H1 (cell line): Measurements from ENCODE around the gene CHSY1. TPM values are rescaled to one million over a fixed set of nuclear protein-coding genes. Genes with fewer than 3 reads are reported as not detected.

Source experiments
- CTCF ChIA-PET: fragments of 300-600 bp; sonication (Branson Sonifier 250); formaldehyde crosslinking; loops from one replicate; lab custom pipeline; 2021; ENCODE audit not compliant: partially characterized antibody; lab: Charles Lee
- POLR2A ChIA-PET: fragments of 300-600 bp; sonication (Branson Sonifier 250); formaldehyde crosslinking; loops from one replicate; lab custom pipeline; 2021; ENCODE audit warnings: inconsistent platforms; ENCODE audit not compliant: partially characterized antibody; lab: Charles Lee
- DNase-seq, 2 experiments: peaks; one replicate each; pipeline versions ENCODE4 v3.0.0 to v3.0.0-alpha.2; 2010 to 2022; ENCODE audit warnings: low spot score in 2 of 2, low read depth in 1 of 2, mixed read lengths in 1 of 2
- FAIRE-seq: peaks from 2 replicates; lab custom pipeline; 2011; peaks lifted over from hg19 to GRCh38; lab: Jason Lieb, UNC
- H2AFZ ChIP-seq: 2 replicates; pipeline ENCODE4 v1.8.1; 2012; ENCODE audit warnings: low read length, inconsistent platforms
- H2AK5ac ChIP-seq: 2 replicates; pipeline ENCODE4 v1.6.1; 2013; ENCODE audit warnings: low read depth, low read length
- H2BK120ac ChIP-seq: replicated peaks from 2 replicates; pipeline ENCODE3; 2013; ENCODE audit warnings: low read depth, low read length, inconsistent platforms
- H2BK12ac ChIP-seq: 2 replicates; pipeline ENCODE4 v1.6.1; 2013; ENCODE audit warnings: low read depth, low read length
- H2BK15ac ChIP-seq: 2 replicates; pipeline ENCODE4 v1.6.1; 2013; ENCODE audit warnings: low read length
- H2BK20ac ChIP-seq: 2 replicates; pipeline ENCODE4 v1.6.1; 2013; ENCODE audit warnings: low read length
- H2BK5ac ChIP-seq: 2 replicates; pipeline ENCODE4 v1.6.1; 2013; ENCODE audit warnings: low read depth, low read length
- H3K14ac ChIP-seq: 2 replicates; pipeline ENCODE4 v1.6.1; 2013; ENCODE audit warnings: inconsistent platforms; ENCODE audit not compliant: insufficient read length
- H3K18ac ChIP-seq: 2 replicates; pipeline ENCODE4 v1.6.1; 2013; ENCODE audit warnings: low read length; ENCODE audit errors: extremely low read depth
- H3K23ac ChIP-seq: 2 replicates; pipeline ENCODE4 v1.6.1; 2013; ENCODE audit warnings: inconsistent platforms; ENCODE audit not compliant: insufficient read length
- H3K23me2 ChIP-seq: 2 replicates; pipeline ENCODE4 v1.6.1; 2013; ENCODE audit warnings: low read depth, low read length
- H3K27ac ChIP-seq: 2 replicates; pipeline ENCODE4 v1.6.1; 2011; ENCODE audit warnings: low read depth, low read length, inconsistent platforms
- H3K27me3 ChIP-seq, 4 experiments: replicated peaks in 1 of 4; 1 replicate in 1 of 4; 2 replicates in 3 of 4; pipeline versions ENCODE4 v1.6.1 to v1.8.1; 2011 to 2013; ENCODE audit warnings: low read length in 3 of 4, mild to moderate bottlenecking in 3 of 4, inconsistent platforms in 2 of 4, mixed read lengths in 2 of 4, moderate library complexity in 1 of 4; ENCODE audit not compliant: control insufficient read depth in 3 of 4, insufficient read depth in 3 of 4; ENCODE audit errors: extremely low read depth in 1 of 4
- H3K36me3 ChIP-seq, 4 experiments: 2 replicates each; pipeline versions ENCODE4 v1.6.1 to v1.8.1; 2011 to 2013; ENCODE audit warnings: mild to moderate bottlenecking in 4 of 4, low read length in 3 of 4, moderate library complexity in 2 of 4, control low read depth in 1 of 4, inconsistent platforms in 1 of 4; ENCODE audit not compliant: insufficient read depth in 4 of 4, control insufficient read depth in 2 of 4
- H3K4ac ChIP-seq: replicated peaks from 2 replicates; pipeline ENCODE3; 2013; ENCODE audit warnings: low read length, low read depth, mixed read lengths, inconsistent platforms; ENCODE audit not compliant: insufficient read length
- H3K4me1 ChIP-seq, 4 experiments: replicated peaks in 1 of 4; 1 replicate in 1 of 4; 2 replicates in 3 of 4; pipeline versions ENCODE4 v1.6.1 to v1.8.1; 2011 to 2013; ENCODE audit warnings: low read length in 3 of 4, inconsistent platforms in 2 of 4, mixed read lengths in 1 of 4; ENCODE audit not compliant: insufficient read depth in 4 of 4, control insufficient read depth in 3 of 4
- H3K4me2 ChIP-seq, 2 experiments: 2 replicates each; pipeline versions ENCODE4 v1.6.1 to v1.8.1; 2011 to 2013; ENCODE audit warnings: low read depth in 2 of 2, low read length in 2 of 2, control low read depth in 1 of 2, inconsistent platforms in 1 of 2, mild to moderate bottlenecking in 1 of 2; ENCODE audit not compliant: insufficient read depth in 1 of 2
- H3K4me3 ChIP-seq, 4 experiments: fragments of 200-600, 300-600 bp in 1 of 4; sonication (generic), shearing (Covaris generic), sonication (Bioruptor Twin) in 1 of 4; 2 replicates each; pipeline versions ENCODE4 v1.5.1 to v1.8.1; 2011 to 2016; ENCODE audit warnings: low read length in 4 of 4, low read depth in 3 of 4, control low read depth in 2 of 4, inconsistent platforms in 2 of 4, mild to moderate bottlenecking in 2 of 4, mixed read lengths in 1 of 4, moderate library complexity in 1 of 4; ENCODE audit not compliant: insufficient read depth in 2 of 4; ENCODE audit errors: extremely low read depth in 1 of 4
- H3K56ac ChIP-seq: replicated peaks from 2 replicates; pipeline ENCODE3; 2013; ENCODE audit warnings: low read depth, mild to moderate bottlenecking, mixed read lengths, low read length, inconsistent platforms; ENCODE audit not compliant: insufficient read length
- H3K79me1 ChIP-seq: 2 replicates; pipeline ENCODE4 v1.6.1; 2013; ENCODE audit warnings: low read depth, low read length, control low read depth
- H3K79me2 ChIP-seq, 2 experiments: 2 replicates each; pipeline versions ENCODE4 v1.6.1 to v1.8.1; 2012 to 2013; ENCODE audit warnings: low read length in 2 of 2, mild to moderate bottlenecking in 2 of 2, inconsistent platforms in 1 of 2; ENCODE audit not compliant: insufficient read depth in 2 of 2, control insufficient read depth in 1 of 2
- H3K9ac ChIP-seq, 4 experiments: replicated peaks in 1 of 4; 1 replicate in 1 of 4; 2 replicates in 3 of 4; pipeline versions ENCODE4 v1.6.1 to v1.8.1; 2011 to 2013; ENCODE audit warnings: low read depth in 3 of 4, low read length in 3 of 4, control low read depth in 2 of 4, mild to moderate bottlenecking in 2 of 4, moderate library complexity in 2 of 4, inconsistent platforms in 1 of 4; ENCODE audit errors: extremely low read depth in 1 of 4
- H3K9me3 ChIP-seq, 2 experiments: 2 replicates each; pipeline versions ENCODE4 v1.6.1 to v1.8.1; 2012 to 2013; ENCODE audit warnings: mild to moderate bottlenecking in 2 of 2, moderate library complexity in 2 of 2, control low read depth in 1 of 2, inconsistent platforms in 1 of 2, low read depth in 1 of 2, low read length in 1 of 2, mixed read lengths in 1 of 2; ENCODE audit not compliant: insufficient read depth in 2 of 2
- H4K20me1 ChIP-seq, 2 experiments: replicated peaks in 1 of 2; 2 replicates each; pipeline versions ENCODE3 to v1.8.1; 2011 to 2013; ENCODE audit warnings: inconsistent platforms in 2 of 2, low read length in 2 of 2, mild to moderate bottlenecking in 1 of 2; ENCODE audit not compliant: insufficient read depth in 2 of 2, control insufficient read depth in 1 of 2
- H4K5ac ChIP-seq: 2 replicates; pipeline ENCODE4 v1.6.1; 2013; ENCODE audit warnings: low read length, low read depth, mixed read lengths, inconsistent platforms; ENCODE audit not compliant: insufficient read length
- H4K8ac ChIP-seq: 2 replicates; pipeline ENCODE4 v1.8.0; 2013; ENCODE audit warnings: mild to moderate bottlenecking, moderate library complexity, low read length, inconsistent platforms; ENCODE audit not compliant: insufficient read depth; ENCODE audit errors: extremely low read depth
- H4K91ac ChIP-seq: replicated peaks from 2 replicates; pipeline ENCODE3; 2013; ENCODE audit warnings: low read length, mixed read lengths, inconsistent platforms; ENCODE audit not compliant: insufficient read length
- CHD2 ChIP-seq: IDR thresholded peaks from 2 replicates; pipeline ENCODE4 v1.6.1; 2012; ENCODE audit warnings: low read length, improper control_type of control experiment
- KDM1A ChIP-seq: fragments of 200-600, 300-600 bp; sonication (generic); IDR thresholded peaks from 2 replicates; pipeline ENCODE4 v1.7.1; 2016; ENCODE audit warnings: mild to moderate bottlenecking, low read length, borderline replicate concordance
- WGBS, 2 experiments: shearing (Covaris generic) in 1 of 2; methylation state at CpG; one replicate each; pipeline versions ENCODE4 v1.1.6 to v1.1.7; 2013 to 2015; ENCODE audit warnings: low lambda C conversion rate in 2 of 2, mixed read lengths in 2 of 2, inconsistent platforms in 1 of 2, low coverage in 1 of 2, missing lambda C conversion rate in 1 of 2; ENCODE audit not compliant: insufficient replicate concordance in 2 of 2, insufficient coverage in 1 of 2, insufficient read length in 1 of 2; ENCODE audit errors: extremely low coverage in 1 of 2, missing lambda C conversion rate in 1 of 2; 5-methylcytosine and 5-hydroxymethylcytosine counted together
- polyA plus RNA-seq, 7 experiments: library from polyadenylated mRNA; depleted of rRNA in 3 of 7; stranded (reverse) in 5 of 7; unstranded in 2 of 7; fragments of >200 nt in 5 of 7; fragments of 200-250 nt in 2 of 7; gene quantifications; 1 replicate in 5 of 7; 2 replicates in 1 of 7; 4 replicates in 1 of 7; pipeline versions ENCODE4 v1.2.1 to v1.2.3, GENCODE V29; 2011 to 2013; ENCODE audit warnings: missing spikeins in 2 of 7, mixed read lengths in 2 of 7
- total RNA-seq: library from RNA; stranded (reverse); fragmentation: NEBNext Ultra II Directional; extraction: Animal tissue kit (Norgen Biotek cat#: 25700); gene quantifications from 2 replicates; pipeline ENCODE4 v1.2.1, GENCODE V29; 2021

Gene CHSY1
- total and polyA plus RNA-seq, 2 of the 8 experiments (the other 6 are each of a cell fraction or from before 2014, with no cell fraction given) = 24.9 to 60.7 TPM

GRCh38 chr15:101148166-101148880 lies 103.5 kb downstream of the CHSY1 start:
- Histone ChIP-seq H3K14ac (no peak overlapping the region), H3K4me2 (no peak overlapping the region), H3K23ac (no peak overlapping the region), H3K79me2 (no peaks in the 10 kb centered on the region), H2BK15ac (no peak overlapping the region), H3K27ac (no peak overlapping the region), H2BK20ac (no peak overlapping the region), H2AFZ (no peak overlapping the region), H3K36me3 (no peaks in the 10 kb centered on the region), H4K91ac (peak overlapping the region; percentile 28), H4K5ac (no peak overlapping the region), H3K79me1 (no peaks in the 10 kb centered on the region), H2BK120ac (no peak overlapping the region), H2BK12ac (no peak overlapping the region), H3K9me3 (no peaks in the 10 kb centered on the region), H4K20me1 (no peaks in the 10 kb centered on the region), H3K23me2 (no peaks in the 10 kb centered on the region), H3K9ac (no peak overlapping the region), H2BK5ac (no peak overlapping the region), H3K4me3 (no peak overlapping the region), H4K8ac (no peak overlapping the region; the same call in none of the 2 replicates), H3K4ac (no peak overlapping the region), H3K27me3 (no peaks in the 10 kb centered on the region; a peak in 2 of 7 replicates), H2AK5ac (no peak overlapping the region), H3K56ac (no peak overlapping the region), H3K4me1 (no peaks in the 10 kb centered on the region; a peak in 1 of 7 replicates), H3K18ac (no peak overlapping the region)
- ChIA-PET CTCF (interaction anchor here (0.9 to 10.7 kb wide), 7 partner anchors 11 to 132 kb away, joined by 3 to 128 read pairs (median 7); no protein-coding TSS in a partner anchor), POLR2A (no interaction called here)
- no peak for FAIRE-seq
- TF ChIP-seq KDM1A (peak; percentile 68; the same call in 1 of the 2 replicates), CHD2 (no peak)
- no peak for DNase-seq
- 92% methylated on average over 16 of the region's 17 CpGs; no CpG with 5 or more reads in 1 of the 2 experiments for WGBS, 2 experiments
